G401 (cell line): ENCODE data around the gene ELMOD3. TPM values are rescaled to one million over a fixed set of nuclear protein-coding genes. Genes with fewer than 3 reads are reported as not detected.
A peak's percentile ranks its signal among the peaks of the same experiment; 100 is the strongest.
"Not testable (repeated sequence)": the region's sequence is repeated elsewhere in the genome, so short reads cannot be mapped to it uniquely, and the experiment has no call there.

ENCODE experiments used
- DNase-seq: peaks from one replicate; pipeline ENCODE4 v3.0.0-alpha.2; 2015; ENCODE audit warnings: low spot score
- in situ Hi-C: cut with HindIII; loops from 2 replicates; pipeline ENCODE4 v1.10.0; 2016; ENCODE audit warnings: low sequenced_read_pairs, mixed read lengths
- total RNA-seq: library from RNA; depleted of rRNA; stranded (reverse); fragments of >200 nt; shearing (Covaris generic); gene quantifications from 2 replicates; pipeline ENCODE4 v1.2.3, GENCODE V29; 2014

Gene ELMOD3
- total RNA-seq, 1 experiment from 2014 or later: 11.2 TPM

GRCh38 chr2:85396531-85397470 lies 42.2 kb downstream of the ELMOD3 start:
- in situ Hi-C loops: no loop called here
- no peak for DNase-seq

DNA sequence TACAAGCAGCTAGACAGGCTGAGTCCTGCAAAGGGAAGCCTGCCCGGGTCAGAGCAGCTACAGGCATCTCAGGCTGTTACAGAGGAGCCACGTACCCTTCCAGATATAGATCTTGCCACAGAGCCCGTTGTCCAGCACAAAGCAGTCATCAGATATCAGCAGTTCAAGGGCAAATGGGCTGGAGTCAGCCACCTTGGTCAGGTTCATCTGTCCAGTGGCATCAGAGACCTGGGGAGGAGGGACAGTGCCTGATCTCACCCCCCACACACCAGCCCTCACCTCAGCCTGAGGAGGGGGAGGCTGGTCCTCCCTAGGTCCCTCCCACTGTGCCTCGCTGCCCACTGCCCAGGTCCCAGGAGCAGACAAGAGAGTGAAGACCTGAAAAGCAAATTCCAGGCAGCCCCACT lies 43.4 kb downstream of the ELMOD3 start:
- DNase-seq: no peak
- in situ Hi-C loops: no loop called here

DNA sequence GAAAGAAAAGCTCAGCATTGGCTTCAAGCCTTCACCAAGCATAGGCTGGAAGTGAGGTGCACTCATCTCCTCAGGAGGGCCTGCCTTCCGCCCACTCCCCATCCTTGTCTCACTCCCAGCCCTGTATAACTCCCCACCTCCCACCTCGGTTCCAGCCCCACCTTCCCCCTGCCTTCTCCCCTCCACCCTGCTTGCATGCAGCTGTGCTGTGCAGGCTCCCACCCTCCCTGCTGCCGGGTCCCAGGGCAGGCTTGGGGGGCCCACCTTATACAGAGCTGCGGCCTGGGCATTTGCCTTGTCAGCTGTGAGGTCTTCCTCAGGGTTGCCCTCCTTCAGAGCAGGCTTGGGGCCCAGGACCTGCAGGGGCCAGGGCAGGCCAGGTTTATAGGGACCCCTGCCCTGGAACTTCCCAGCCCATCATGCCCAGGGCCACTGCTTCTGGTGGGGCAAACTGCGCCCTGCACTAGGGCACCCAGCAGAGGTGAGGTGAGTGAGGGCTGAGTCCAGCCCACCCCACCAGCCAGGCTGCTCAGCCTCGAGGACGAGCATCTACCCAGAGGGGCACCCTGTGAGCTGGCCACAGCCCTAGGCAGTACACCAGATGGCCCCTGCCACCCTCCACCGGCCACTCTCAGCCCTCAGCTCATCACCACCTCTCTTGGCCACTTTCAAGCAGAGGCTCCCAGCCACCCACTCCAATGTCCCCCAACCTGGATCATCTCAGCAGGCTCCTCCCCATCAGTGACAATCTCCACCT lies 44.0 kb downstream of the ELMOD3 start:
- in situ Hi-C loops: no loop called here

DNA sequence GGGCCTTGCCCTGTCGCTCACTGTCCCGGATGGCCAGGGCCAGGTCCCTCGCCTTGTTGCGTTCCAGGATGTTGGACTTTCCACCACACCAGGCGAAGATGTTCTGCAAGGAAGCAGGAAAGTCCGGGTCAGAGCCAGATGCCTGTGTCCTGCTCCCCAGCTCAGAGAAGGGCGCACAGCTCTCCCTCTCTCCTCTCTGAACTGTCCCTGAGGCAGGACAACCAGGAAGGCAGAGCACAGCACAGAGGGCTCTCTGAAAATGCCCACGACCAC lies 44.5 kb downstream of the ELMOD3 start:
- no peak for DNase-seq
- in situ Hi-C loops: no loop called here

More for the DNA sequence above, 44.0 kb downstream of the ELMOD3 start:
- no peak for DNase-seq

- in situ Hi-C loops: no loop called here
- no peak for DNase-seq
Measured at GRCh38 chr2:85400023-85400422, 45.5 kb downstream of the ELMOD3 start.

DNA sequence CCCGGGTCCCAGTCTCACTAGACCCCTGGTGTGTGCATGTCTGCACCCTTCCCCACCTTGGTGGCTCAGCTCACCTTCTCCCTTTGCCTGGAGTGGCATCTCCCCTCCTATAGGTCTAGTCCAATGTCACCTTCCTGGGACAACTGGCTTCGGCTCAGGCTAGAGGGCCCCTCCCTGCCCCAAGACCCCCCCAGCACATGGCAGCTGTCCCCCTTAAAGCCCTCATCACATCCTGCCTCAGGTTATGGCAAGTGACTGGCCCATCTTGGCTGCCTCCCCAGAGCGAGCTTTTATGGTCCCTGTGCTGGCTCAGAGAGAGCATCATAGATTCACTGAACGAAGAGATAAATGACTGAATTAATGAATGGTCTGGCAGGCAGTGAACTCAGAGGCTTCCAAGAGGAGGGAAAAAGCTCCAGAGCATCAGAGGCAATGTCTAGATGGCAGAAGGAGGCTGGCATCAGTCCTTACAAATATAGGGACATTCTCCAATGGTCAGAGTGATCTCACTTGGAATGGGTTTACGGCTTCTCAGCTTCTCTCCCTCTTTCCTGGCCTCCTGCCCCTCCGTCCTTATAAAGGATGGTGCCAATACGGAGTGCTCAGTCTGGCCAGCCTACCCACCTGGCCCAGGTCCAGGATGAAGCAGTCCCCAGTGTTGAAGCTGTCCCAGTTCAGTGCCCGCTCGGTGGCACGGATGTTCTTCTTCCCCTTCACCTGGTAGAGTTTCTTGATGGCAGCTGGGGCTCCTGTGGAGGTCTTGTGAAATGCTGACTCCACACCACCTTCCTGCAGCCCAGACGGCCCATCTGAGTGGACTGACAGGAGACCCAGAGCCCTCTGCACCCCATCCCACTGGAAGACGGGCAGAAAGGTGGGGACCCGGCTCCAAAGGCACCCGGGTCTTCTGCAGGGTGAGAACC lies 46.2 kb downstream of the ELMOD3 start:
- in situ Hi-C loops: no loop called here
- peak; percentile 94 for DNase-seq

- in situ Hi-C loops: no loop called here
- no peak for DNase-seq
Measured at GRCh38 chr2:85401464-85401805, 46.9 kb downstream of the ELMOD3 start.

- no peak for DNase-seq
- in situ Hi-C loops: no loop called here
Measured at GRCh38 chr2:85401844-85402243, 47.3 kb downstream of the ELMOD3 start.

DNA sequence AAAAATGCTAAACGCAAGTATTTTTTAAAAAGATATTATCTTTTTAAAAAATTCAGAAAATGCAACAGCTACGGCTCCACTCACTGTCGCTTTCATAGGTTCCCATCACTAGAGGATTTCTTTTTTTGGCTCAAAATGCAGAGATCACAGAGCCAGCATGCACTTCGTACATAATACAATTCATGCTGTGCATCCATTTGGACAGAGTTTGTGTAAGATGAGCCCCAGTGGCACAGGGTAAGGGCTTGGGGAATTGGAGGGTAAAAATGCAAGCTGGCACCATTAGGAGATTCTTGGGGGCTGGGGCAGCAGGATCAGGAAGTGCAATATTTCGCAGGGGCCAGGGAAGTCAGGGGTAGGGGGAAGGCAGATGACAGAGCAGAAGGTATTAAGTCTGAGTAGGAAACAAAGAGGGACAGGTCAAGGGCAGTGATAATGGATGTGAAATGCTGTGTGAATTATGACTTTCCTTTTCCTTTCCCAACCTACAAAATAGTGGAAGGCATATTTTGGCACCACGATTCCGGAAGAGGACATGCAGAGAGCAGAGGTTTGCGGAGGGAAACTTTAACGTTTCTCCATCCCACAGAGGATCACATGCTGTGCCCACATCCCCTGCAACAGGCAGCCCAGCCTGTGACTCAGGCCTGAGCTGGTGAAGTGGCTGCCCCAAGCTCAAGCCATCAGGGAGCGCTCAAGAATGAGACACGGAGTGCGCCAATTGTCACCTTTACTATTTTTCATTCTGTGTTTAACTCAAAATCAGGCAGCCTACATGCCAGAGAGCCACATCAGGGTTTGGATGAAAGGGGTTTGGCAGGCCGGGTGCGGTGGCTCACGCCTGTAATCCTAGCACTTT lies 50.9 kb downstream of the ELMOD3 start:
- DNase-seq: peak; percentile 84
- in situ Hi-C loops: no loop called here

DNA sequence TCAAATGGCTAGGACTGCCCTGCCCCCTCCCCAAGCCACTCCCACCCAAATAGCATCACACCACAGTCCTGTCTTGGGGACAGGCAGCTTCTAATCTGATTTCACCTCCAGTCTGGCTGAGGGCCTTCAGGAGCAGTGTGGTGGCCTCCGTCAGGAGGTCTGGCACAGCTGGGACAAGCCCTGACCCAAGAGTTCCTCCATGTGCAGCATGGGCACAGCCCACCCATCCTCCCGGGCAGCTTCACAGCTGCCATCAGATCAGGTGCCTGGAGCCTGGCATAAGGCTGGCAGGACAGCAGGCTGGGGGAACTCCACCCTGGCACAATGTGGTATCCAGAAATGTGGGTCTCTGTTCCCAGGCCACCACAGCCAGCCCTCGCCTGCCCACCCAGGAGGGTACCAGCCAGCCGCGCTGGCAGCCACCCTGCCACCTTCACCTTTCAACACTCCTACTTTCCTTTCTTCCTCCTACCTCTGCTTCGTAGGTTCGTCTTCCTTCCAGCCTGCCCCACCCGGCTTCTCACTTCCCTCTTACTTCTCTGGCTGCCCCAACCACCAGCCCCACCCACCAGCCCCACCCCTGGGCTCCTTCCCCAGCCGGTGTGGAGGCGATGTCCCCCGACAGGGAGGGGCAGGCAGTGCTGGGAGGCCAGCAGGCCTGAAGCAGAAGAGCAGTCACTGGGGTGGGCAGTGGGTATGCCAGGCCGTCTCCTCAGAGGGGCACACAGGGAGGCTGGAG lies 55.4 kb downstream of the ELMOD3 start, which contains the start of gene CAPG:
TSS of gene CAPG (minus strand) at position 522 of the 739 bp plus-strand sequence. CDS start 8,221 bp downstream, outside the sequence.
- DNase-seq: no peak
- in situ Hi-C loops: no loop called here

- no peak for DNase-seq
- in situ Hi-C loops: no loop called here
Measured at GRCh38 chr2:85410584-85411404, 56.2 kb downstream of the ELMOD3 start.

GRCh38 chr2:85411405-85411748 lies 56.8 kb downstream of the ELMOD3 start:
- in situ Hi-C loops: no loop called here

DNA sequence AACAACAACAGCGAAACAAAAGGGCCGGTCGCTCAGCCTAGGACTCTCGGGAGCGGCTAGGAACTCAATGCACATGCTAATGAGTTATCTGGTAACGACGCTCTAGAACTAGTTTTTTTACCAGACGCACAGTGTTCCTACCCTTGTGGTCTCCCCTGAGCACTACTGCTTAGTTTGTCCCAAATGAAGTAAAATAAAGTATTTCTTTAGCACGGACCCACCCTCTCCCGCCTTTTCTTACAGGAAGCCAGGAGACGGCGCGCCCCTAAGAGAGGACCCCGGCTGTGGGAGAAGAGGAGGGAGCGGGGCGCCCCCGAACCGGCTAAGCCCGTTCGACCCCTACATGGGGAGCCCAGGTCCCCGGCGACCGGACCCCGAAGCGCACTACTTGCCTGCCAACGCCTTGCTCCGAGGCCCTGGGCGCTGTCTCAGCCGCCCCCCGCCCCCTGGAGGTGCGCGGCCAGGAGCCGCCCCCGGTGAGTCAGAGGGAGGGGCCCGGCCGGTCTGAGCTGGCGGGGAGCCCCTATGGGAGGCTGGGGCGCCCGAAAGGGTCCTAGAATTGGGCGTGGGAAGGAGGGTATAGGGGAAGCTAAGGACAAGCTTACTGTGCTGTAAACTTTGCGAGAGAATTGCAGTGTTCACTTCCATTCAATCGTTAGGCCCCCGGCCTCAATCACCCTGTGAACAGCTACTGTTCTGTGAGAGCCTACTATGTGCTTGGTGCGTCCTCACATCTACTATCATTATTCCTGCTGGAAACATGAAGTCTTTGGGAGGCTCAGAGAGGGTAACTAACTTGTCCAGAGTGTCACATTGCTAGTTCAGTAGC lies 59.2 kb downstream of the ELMOD3 start:
- in situ Hi-C loops: no loop called here

More at GRCh38 chr2:85411405-85411748, 56.8 kb downstream of the ELMOD3 start:
- DNase-seq: no peak

DNA sequence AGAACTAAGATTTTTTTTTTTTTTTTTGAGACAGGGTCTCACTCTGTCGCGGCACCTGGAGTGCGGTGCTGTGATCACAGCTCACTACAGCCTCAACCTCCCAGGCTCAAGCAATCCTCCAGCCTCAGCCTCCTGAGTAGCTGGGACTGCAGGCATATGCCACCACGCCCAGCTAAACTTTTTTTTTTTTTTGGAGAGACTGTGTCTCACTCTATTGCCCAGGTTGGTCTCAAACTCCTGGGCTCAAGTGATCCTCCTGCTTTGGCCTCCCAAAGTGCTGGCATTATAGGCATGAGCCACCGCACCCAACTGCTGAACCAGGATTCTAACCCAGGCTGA lies 59.8 kb downstream of the ELMOD3 start:
- in situ Hi-C loops, DNase-seq: not testable (repeated sequence)

More for the DNA sequence above, 59.2 kb downstream of the ELMOD3 start:
- DNase-seq: no peak

DNA sequence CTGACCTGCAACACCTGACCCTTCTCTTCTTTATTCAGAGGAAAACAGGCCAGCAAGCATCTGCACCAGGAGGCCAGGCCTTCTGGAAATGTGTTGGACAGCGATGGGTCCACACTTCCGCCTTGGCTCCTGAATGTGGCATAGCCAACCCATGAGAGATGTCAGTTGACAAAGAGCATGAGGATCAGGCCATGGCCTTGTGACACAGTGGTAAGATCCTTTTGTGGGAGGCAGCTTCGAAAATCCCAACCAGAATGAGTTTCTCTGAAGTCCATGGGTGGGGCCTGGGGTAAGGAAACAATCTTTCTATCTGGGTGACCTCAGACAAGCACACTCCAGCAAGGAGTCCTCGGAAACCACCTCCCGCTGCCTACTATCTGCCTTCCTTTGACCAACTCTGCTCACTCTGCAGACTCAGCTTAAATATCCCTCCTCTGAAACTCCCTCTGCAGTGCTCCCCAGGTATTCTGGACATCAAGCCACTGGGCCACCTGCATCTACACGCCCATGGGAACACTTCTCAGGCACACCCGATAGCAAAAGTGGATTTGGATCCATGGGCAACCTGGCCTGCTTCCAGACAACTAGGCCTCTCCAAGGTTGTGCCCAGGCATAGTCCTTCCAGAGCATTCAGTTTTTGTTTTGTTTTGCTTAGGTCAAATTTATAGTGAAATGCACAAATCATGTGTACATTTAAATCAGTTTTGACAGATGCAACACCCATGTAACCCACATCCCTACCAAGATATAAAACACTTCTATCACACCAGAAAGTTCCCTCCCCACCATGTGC lies 60.4 kb downstream of the ELMOD3 start:
- in situ Hi-C loops: no loop called here
- no peak for DNase-seq
